HepG2 (cell line): ENCODE data around the gene POFUT2. TPM values are rescaled to one million over a fixed set of nuclear protein-coding genes. Genes with fewer than 3 reads are reported as not detected.

Experiments used
- ATAC-seq: fragments of 200-7000 bp; cut with Tn5 transposase; 3 replicates; pipeline ENCODE4 v1.9.1; 2020; ENCODE audit warnings: mild to moderate bottlenecking, moderate library complexity
- BruUV-seq: library from RNA; stranded (reverse); fragments of 400-500 nt; replicated peaks from 2 replicates; lab custom pipeline; 2021; lab: Mats Ljungman, UMichigan
- CTCF ChIA-PET: fragments of 300-600 bp; formaldehyde crosslinking; extraction: SDS; loops from one replicate; lab custom pipeline; 2021; ENCODE audit warnings: low total read pairs, inconsistent platforms, low intra/inter-chr PET ratio; lab: Yijun Ruan, JAX
- POLR2A ChIA-PET: fragments of 350-600 bp; sonication (Branson Sonifier 250); formaldehyde crosslinking; loops from one replicate; lab custom pipeline; 2020; ENCODE audit warnings: antibody characterized with exemption, inconsistent platforms; lab: Yijun Ruan, JAX
- DNase-seq: peaks from one replicate; pipeline ENCODE4 v3.0.0-alpha.2; 2015; ENCODE audit warnings: low spot score
- FAIRE-seq: peaks from 3 replicates; lab custom pipeline; 2011; peaks lifted over from hg19 to GRCh38; lab: Jason Lieb, UNC
- H2AFZ ChIP-seq: one replicate; pipeline ENCODE4 v1.6.1; 2011; ENCODE audit warnings: low read length, inconsistent platforms
- H3K27ac ChIP-seq: fragments of 300-600 bp; 3 replicates; pipeline ENCODE4 v1.8.0; 2011; ENCODE audit warnings: mixed run types, mild to moderate bottlenecking, mixed read lengths, low read length, inconsistent platforms; ENCODE audit not compliant: insufficient read depth; ENCODE audit errors: extremely low read length
- H3K27me3 ChIP-seq, 2 experiments: fragments of 200-600 bp in 1 of 2; 2 replicates in 1 of 2; 3 replicates in 1 of 2; pipeline versions ENCODE4 v1.6.0 to v1.8.0; 2011; ENCODE audit warnings: low read length in 2 of 2, mild to moderate bottlenecking in 2 of 2, moderate library complexity in 2 of 2, inconsistent platforms in 1 of 2; ENCODE audit not compliant: insufficient read depth in 2 of 2, control insufficient read depth in 1 of 2
- H3K36me3 ChIP-seq, 2 experiments: fragments of 200-600 bp in 1 of 2; replicated peaks in 1 of 2; 2 replicates in 1 of 2; 3 replicates in 1 of 2; pipeline versions ENCODE4 v1.5.1 to v1.8.0; 2011; ENCODE audit warnings: low read length in 2 of 2, inconsistent platforms in 1 of 2; ENCODE audit not compliant: insufficient read depth in 2 of 2, control insufficient read depth in 1 of 2
- H3K4me1 ChIP-seq: 2 replicates; pipeline ENCODE4 v1.5.1; 2012; ENCODE audit warnings: low read length, inconsistent platforms; ENCODE audit not compliant: insufficient read depth
- H3K4me2 ChIP-seq: 2 replicates; pipeline ENCODE4 v1.6.0; 2011; ENCODE audit warnings: low read depth, low read length, inconsistent platforms
- H3K4me3 ChIP-seq, 3 experiments: fragments of 200-600 bp in 1 of 3; sonication (generic), shearing (Covaris generic) in 1 of 3; replicated peaks in 1 of 3; 2 replicates each; pipeline ENCODE4 v1.5.1; 2011 to 2016; ENCODE audit warnings: low read length in 3 of 3, inconsistent platforms in 2 of 3, low read depth in 2 of 3, mild to moderate bottlenecking in 2 of 3, control low read depth in 1 of 3, mixed read lengths in 1 of 3; ENCODE audit not compliant: insufficient read depth in 1 of 3
- H3K79me2 ChIP-seq: one replicate; pipeline ENCODE4 v1.6.1; 2011; ENCODE audit warnings: low read length, inconsistent platforms; ENCODE audit not compliant: insufficient read depth
- H3K9ac ChIP-seq: 2 replicates; pipeline ENCODE4 v1.6.0; 2011; ENCODE audit warnings: mild to moderate bottlenecking, low read depth, low read length, inconsistent platforms; ENCODE audit not compliant: insufficient read depth
- H3K9me3 ChIP-seq: 2 replicates; pipeline ENCODE4 v1.5.1; 2012; ENCODE audit warnings: mild to moderate bottlenecking, low read length
- H4K20me1 ChIP-seq: 2 replicates; pipeline ENCODE4 v1.6.0; 2011; ENCODE audit warnings: inconsistent platforms, mild to moderate bottlenecking, low read length, moderate library complexity; ENCODE audit not compliant: insufficient read depth
- CHD2 ChIP-seq: IDR thresholded peaks from 2 replicates; pipeline ENCODE4 v1.6.1; 2011; ENCODE audit warnings: low read depth, low read length, improper control_type of control experiment
- IKZF4 ChIP-seq: sonication (generic); formaldehyde crosslinking; IDR thresholded peaks from 2 replicates; pipeline ENCODE4 v1.5.1; 2020; ENCODE audit warnings: borderline replicate concordance, mild to moderate bottlenecking, low read depth, missing genetic modification reagents; ENCODE audit errors: not compliant biosample characterization
- JARID2 ChIP-seq: sonication (generic); formaldehyde crosslinking; IDR thresholded peaks from 2 replicates; pipeline ENCODE4 v1.8.1; 2023; ENCODE audit warnings: missing genetic modification reagents, inconsistent platforms; ENCODE audit not compliant: insufficient replicate concordance
- PAX8 ChIP-seq: sonication (generic); formaldehyde crosslinking; IDR thresholded peaks from 2 replicates; pipeline ENCODE4 v1.8.0; 2022; ENCODE audit warnings: mild to moderate bottlenecking, missing genetic modification reagents, borderline replicate concordance
- RBM22 ChIP-seq: fragments of 200-400 bp; formaldehyde crosslinking; optimal IDR thresholded peaks from 2 replicates; pipeline ENCODE3; 2017; ENCODE audit warnings: mild to moderate bottlenecking, low read length, moderate library complexity
- ZC3H4 ChIP-seq: sonication (generic); formaldehyde crosslinking; IDR thresholded peaks from 2 replicates; pipeline ENCODE4 v1.4.0; 2020; ENCODE audit warnings: missing genetic modification reagents, borderline replicate concordance
- ZMAT3 ChIP-seq: sonication (generic); formaldehyde crosslinking; conservative IDR thresholded peaks from 2 replicates; pipeline ENCODE4 v1.7.0; 2021; ENCODE audit warnings: missing genetic modification reagents
- ZMYM3 ChIP-seq: sonication (generic); formaldehyde crosslinking; IDR thresholded peaks from 2 replicates; pipeline ENCODE4 v1.5.1; 2020; ENCODE audit warnings: mild to moderate bottlenecking, missing genetic modification reagents
- ZNF251 ChIP-seq: sonication (generic); formaldehyde crosslinking; IDR thresholded peaks from 2 replicates; pipeline ENCODE4 v1.9.0; 2021; ENCODE audit warnings: mild to moderate bottlenecking, missing genetic modification reagents
- ZNF329 ChIP-seq: sonication (generic); formaldehyde crosslinking; IDR thresholded peaks from 2 replicates; pipeline ENCODE4 v1.9.0; 2021; ENCODE audit warnings: low read depth, mild to moderate bottlenecking, missing genetic modification reagents
- ZNF746 ChIP-seq: sonication (generic); formaldehyde crosslinking; IDR thresholded peaks from 2 replicates; pipeline ENCODE4 v1.8.0; 2022; ENCODE audit warnings: mild to moderate bottlenecking, missing genetic modification reagents
- WGBS: methylation state at CpG from one replicate; pipeline ENCODE4 v1.1.6; 2017; ENCODE audit warnings: low lambda C conversion rate; 5-methylcytosine and 5-hydroxymethylcytosine counted together
- in situ Hi-C: cut with HindIII; loops from 2 replicates; pipeline ENCODE4 v1.10.0; 2017; ENCODE audit warnings: low pct_unique_long_range_greater_than_20kb; ENCODE audit not compliant: extremely low pct_ligation_motif_present
- intact Hi-C: fragments of 100-400 bp; cut with micrococcal nuclease; formaldehyde crosslinking; loops from one replicate; pipeline ENCODE4 v1.10.0; 2022; ENCODE audit not compliant: unreplicated experiment
- polyA plus RNA-seq, 8 experiments: library from polyadenylated mRNA; depleted of rRNA in 3 of 8; stranded (reverse) in 7 of 8; unstranded in 1 of 8; fragments of >200 nt; fragmentation: Illumina TruSeq in 4 of 8; extraction: Trizol in 4 of 8; gene quantifications; 2 replicates each; pipeline versions ENCODE4 v1.2.1 to v1.2.3, GENCODE V29; 2011 to 2016; ENCODE audit warnings: low read depth in 4 of 8, missing spikeins in 1 of 8, mixed read lengths in 1 of 8; ENCODE audit not compliant: insufficient read depth in 1 of 8
- total RNA-seq, 5 experiments: library from RNA; depleted of rRNA; stranded (reverse); fragments of >200 nt; fragmentation: Illumina TruSeq; extraction: Trizol; gene quantifications; 2 replicates each; pipeline ENCODE4 v1.2.3, GENCODE V29; 2016; ENCODE audit warnings: low read depth in 1 of 5
- TF ChIP-seq, protein P1 (sequence below): sonication (generic); formaldehyde crosslinking; IDR thresholded peaks from 2 replicates; pipeline ENCODE4 v1.5.0; 2020; ENCODE audit warnings: missing genetic modification reagents
- TF ChIP-seq, protein P2 (sequence below): sonication (generic); formaldehyde crosslinking; IDR thresholded peaks from 2 replicates; pipeline ENCODE4 v1.9.0; 2022; ENCODE audit warnings: low read depth, missing genetic modification reagents
- TF ChIP-seq, protein P3 (sequence below): sonication (generic); formaldehyde crosslinking; IDR thresholded peaks from 2 replicates; pipeline ENCODE4 v1.5.1; 2020; ENCODE audit warnings: mild to moderate bottlenecking, missing genetic modification reagents

The POFUT2 gene
- total and polyA plus RNA-seq, 2 of the 13 experiments (the other 11 are each of a cell fraction or from before 2014, with no cell fraction given) = 22.8 to 24.0 TPM

DNA sequence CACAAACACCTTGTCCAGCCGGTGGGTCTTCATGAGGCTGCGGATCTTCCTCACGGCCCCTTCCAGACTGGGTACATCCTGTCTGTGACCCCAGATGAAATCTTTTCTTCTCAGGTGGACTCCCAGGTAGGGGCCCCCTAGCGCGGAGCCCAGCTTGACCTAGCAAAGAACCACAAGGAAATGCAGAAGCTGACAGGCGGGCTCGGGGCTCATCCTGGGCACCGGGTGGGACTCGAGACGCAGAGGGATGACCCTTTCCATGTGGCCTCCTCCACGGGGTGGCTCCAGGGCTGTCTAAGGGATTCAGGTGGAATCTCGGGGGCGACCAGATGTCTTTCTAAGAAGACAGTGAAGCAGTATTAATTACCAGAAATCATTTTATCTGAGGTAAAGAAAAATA lies 17.8 kb downstream of the POFUT2 start:
- over 99% methylated on average over 13 of the region's 13 CpGs for WGBS
- Histone ChIP-seq H3K27ac (no peak overlapping the region), H3K4me3 (no peak overlapping the region), H2AFZ (no peak overlapping the region), H3K9me3 (peaks cover 10% of the 10 kb centered on the region; the same call in 1 of the 2 replicates), H3K9ac (no peak overlapping the region), H4K20me1 (no peaks in the 10 kb centered on the region; the same call in 1 of the 2 replicates), H3K79me2 (no peaks in the 10 kb centered on the region), H3K36me3 (peaks cover 14 to 65% of the 10 kb centered on the region in 2 experiments), H3K4me2 (no peak overlapping the region), H3K27me3 (no peaks in the 10 kb centered on the region), H3K4me1 (no peaks in the 10 kb centered on the region)
- in situ Hi-C loops = no loop called here
- DNase-seq = no peak
- intact Hi-C loops = loop anchor here (5.0 kb wide), 1 partner anchor 128 kb away; no protein-coding TSS in a partner anchor
- BruUV-seq = no TSS peak
- no peak for ATAC-seq
- no peak for FAIRE-seq
- POLR2A ChIA-PET = no interaction called here
- CTCF ChIA-PET = interaction anchor here (1.4 kb wide), 1 partner anchor 130 kb away, joined by 7 read pairs; no protein-coding TSS in a partner anchor
- TF ChIP-seq RBM22 (no peak), ZNF329 (no peak), IKZF4 (CRISPR knock-in tag) (no peak), ZMAT3 (CRISPR knock-in tag) (no peak), CHD2 (no peak), ZNF251 (CRISPR knock-in tag) (no peak)
- TF ChIP-seq, protein P1, sequence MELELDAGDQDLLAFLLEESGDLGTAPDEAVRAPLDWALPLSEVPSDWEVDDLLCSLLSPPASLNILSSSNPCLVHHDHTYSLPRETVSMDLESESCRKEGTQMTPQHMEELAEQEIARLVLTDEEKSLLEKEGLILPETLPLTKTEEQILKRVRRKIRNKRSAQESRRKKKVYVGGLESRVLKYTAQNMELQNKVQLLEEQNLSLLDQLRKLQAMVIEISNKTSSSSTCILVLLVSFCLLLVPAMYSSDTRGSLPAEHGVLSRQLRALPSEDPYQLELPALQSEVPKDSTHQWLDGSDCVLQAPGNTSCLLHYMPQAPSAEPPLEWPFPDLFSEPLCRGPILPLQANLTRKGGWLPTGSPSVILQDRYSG = no peak

DNA sequence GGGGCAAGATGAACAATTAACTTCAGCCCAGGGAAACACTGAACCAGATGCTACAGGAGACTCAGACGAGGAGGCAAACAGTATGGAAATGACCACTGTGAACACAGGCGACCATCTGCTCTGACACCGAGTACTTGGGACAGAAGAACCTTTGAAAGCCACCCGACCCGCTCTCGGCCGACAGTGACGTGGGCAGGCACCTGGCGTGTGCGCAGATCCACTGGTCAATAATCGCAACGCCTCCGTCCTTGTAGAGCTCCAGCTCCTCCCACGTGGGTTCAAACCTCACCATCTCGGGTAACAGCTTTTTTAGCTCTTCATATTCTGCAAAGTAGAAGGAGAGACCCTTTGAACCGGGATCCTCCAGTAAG lies 20.3 kb downstream of the POFUT2 start:
- DNase-seq (no peak), FAIRE-seq (no peak), ATAC-seq (no peak)
- WGBS = 100% methylated on average over 16 of the region's 16 CpGs
- Histone ChIP-seq H4K20me1 (no peaks in the 10 kb centered on the region; the same call in 1 of the 2 replicates), H3K4me3 (no peak overlapping the region), H3K4me2 (no peak overlapping the region), H3K27ac (no peak overlapping the region), H3K4me1 (peaks cover 4% of the 10 kb centered on the region), H3K9ac (no peak overlapping the region), H2AFZ (no peak overlapping the region), H3K9me3 (peaks cover 10% of the 10 kb centered on the region; the same call in 1 of the 2 replicates), H3K79me2 (no peaks in the 10 kb centered on the region), H3K27me3 (no peaks in the 10 kb centered on the region), H3K36me3 (peaks cover 17 to 61% of the 10 kb centered on the region in 2 experiments)
- ChIA-PET CTCF (no interaction called here), POLR2A (no interaction called here)
- intact Hi-C loops = no loop called here
- BruUV-seq = no TSS peak
- in situ Hi-C loops = no loop called here
- no peak for TF ChIP-seq JARID2 (CRISPR knock-in tag)
- TF ChIP-seq ZNF746 (CRISPR knock-in tag) = no peak
- no peak for TF ChIP-seq ZMYM3 (CRISPR knock-in tag)
- TF ChIP-seq, protein P2, sequence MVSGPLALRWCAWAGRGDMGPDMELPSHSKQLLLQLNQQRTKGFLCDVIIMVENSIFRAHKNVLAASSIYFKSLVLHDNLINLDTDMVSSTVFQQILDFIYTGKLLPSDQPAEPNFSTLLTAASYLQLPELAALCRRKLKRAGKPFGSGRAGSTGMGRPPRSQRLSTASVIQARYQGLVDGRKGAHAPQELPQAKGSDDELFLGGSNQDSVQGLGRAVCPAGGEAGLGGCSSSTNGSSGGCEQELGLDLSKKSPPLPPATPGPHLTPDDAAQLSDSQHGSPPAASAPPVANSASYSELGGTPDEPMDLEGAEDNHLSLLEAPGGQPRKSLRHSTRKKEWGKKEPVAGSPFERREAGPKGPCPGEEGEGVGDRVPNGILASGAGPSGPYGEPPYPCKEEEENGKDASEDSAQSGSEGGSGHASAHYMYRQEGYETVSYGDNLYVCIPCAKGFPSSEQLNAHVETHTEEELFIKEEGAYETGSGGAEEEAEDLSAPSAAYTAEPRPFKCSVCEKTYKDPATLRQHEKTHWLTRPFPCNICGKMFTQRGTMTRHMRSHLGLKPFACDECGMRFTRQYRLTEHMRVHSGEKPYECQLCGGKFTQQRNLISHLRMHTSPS = no peak
- no peak for TF ChIP-seq PAX8 (CRISPR knock-in tag)
- no peak for TF ChIP-seq ZC3H4 (CRISPR knock-in tag)
- TF ChIP-seq, protein P3, sequence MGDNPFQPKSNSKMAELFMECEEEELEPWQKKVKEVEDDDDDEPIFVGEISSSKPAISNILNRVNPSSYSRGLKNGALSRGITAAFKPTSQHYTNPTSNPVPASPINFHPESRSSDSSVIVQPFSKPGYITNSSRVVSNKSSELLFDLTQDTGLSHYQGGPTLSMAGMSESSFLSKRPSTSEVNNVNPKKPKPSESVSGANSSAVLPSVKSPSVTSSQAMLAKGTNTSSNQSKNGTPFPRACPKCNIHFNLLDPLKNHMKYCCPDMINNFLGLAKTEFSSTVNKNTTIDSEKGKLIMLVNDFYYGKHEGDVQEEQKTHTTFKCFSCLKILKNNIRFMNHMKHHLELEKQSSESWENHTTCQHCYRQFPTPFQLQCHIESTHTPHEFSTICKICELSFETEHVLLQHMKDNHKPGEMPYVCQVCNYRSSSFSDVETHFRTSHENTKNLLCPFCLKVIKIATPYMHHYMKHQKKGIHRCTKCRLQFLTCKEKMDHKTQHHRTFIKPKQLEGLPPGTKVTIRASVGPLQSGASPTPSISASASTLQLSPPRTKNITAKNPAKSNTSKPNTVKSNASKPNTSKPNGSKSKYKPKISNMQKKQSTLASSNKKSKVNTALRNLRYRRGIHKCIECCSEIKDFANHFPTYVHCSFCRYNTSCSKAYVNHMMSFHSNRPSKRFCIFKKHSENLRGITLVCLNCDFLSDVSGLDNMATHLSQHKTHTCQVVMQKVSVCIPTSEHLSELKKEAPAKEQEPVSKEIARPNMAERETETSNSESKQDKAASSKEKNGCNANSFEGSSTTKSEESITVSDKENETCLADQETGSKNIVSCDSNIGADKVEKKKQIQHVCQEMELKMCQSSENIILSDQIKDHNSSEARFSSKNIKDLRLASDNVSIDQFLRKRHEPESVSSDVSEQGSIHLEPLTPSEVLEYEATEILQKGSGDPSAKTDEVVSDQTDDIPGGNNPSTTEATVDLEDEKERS = no peak
